GM10248 (cell line): Measurements from ENCODE around the gene CDH11.

ENCODE experiments used
- CTCF ChIA-PET: fragments of 300-600 bp; sonication (Branson Sonifier 250); formaldehyde crosslinking; extraction: SDS; loops from one replicate; lab custom pipeline; 2021; ENCODE audit warnings: antibody characterized with exemption; lab: Yijun Ruan, JAX
- POLR2A ChIA-PET: fragments of 350-650 bp; sonication (Branson Sonifier 250); formaldehyde crosslinking; extraction: SDS; loops from one replicate; lab custom pipeline; 2020; ENCODE audit warnings: antibody characterized with exemption; lab: Yijun Ruan, JAX
- DNase-seq: peaks from one replicate; pipeline ENCODE4 v3.0.0; 2012; ENCODE audit errors: extremely low spot score
- CTCF ChIP-seq: IDR thresholded peaks from 2 replicates; pipeline ENCODE4 v1.5.1; 2012; ENCODE audit warnings: mild to moderate bottlenecking, low read depth; ENCODE audit errors: extremely low read depth, missing control alignments, control extremely low read depth

CDH11 gene

GRCh38 chr16:65069065-65069464, 52.8 kb downstream of the CDH11 start:
- TF ChIP-seq CTCF: no peak

GRCh38 chr16:65068151-65068740, 53.6 kb downstream of the CDH11 start:
- CTCF ChIA-PET: no interaction called here
- POLR2A ChIA-PET: no interaction called here
- no peak for TF ChIP-seq CTCF
- DNase-seq: no peak

More at GRCh38 chr16:65069065-65069464, 52.8 kb downstream of the CDH11 start:
- ChIA-PET CTCF (no interaction called here), POLR2A (no interaction called here)
- DNase-seq: no peak

- ChIA-PET CTCF (interaction anchor here (1.6 kb wide), 1 partner anchor 15 kb away, joined by 3 read pairs; no protein-coding TSS in a partner anchor), POLR2A (no interaction called here)
- TF ChIP-seq CTCF: no peak
- no peak for DNase-seq
These were observed 55.2 kb downstream of the CDH11 start for GRCh38 chr16:65066651-65067050.

- CTCF ChIA-PET: no interaction called here
- DNase-seq: no peak
- no peak for TF ChIP-seq CTCF
- POLR2A ChIA-PET: no interaction called here
These were observed 56.8 kb downstream of the CDH11 start for GRCh38 chr16:65065031-65065430.

- TF ChIP-seq CTCF: no peak
- no peak for DNase-seq
- CTCF ChIA-PET: no interaction called here
- POLR2A ChIA-PET: no interaction called here
These were observed 57.7 kb downstream of the CDH11 start for GRCh38 chr16:65064131-65064530.

GRCh38 chr16:65062736-65063583, 58.9 kb downstream of the CDH11 start:
- POLR2A ChIA-PET: no interaction called here
- no peak for DNase-seq
- no peak for TF ChIP-seq CTCF
- CTCF ChIA-PET: interaction anchor here (1.5 kb wide), 1 partner anchor 28 kb away, joined by 3 read pairs; no protein-coding TSS in a partner anchor
